GM19351 (cell line): Measurements from ENCODE around the gene CCDC148.

Source experiments
- ATAC-seq: cut with Tn5 transposase; IDR thresholded peaks from one replicate; pipeline ENCODE4 v1.9.1; 2021; ENCODE audit warnings: mild to moderate bottlenecking, moderate library complexity; ENCODE audit not compliant: unreplicated experiment

The CCDC148 gene

GRCh38 chr2:158184001-158184400 is 272.6 kb downstream of the CCDC148 start:
- no peak for ATAC-seq

DNA sequence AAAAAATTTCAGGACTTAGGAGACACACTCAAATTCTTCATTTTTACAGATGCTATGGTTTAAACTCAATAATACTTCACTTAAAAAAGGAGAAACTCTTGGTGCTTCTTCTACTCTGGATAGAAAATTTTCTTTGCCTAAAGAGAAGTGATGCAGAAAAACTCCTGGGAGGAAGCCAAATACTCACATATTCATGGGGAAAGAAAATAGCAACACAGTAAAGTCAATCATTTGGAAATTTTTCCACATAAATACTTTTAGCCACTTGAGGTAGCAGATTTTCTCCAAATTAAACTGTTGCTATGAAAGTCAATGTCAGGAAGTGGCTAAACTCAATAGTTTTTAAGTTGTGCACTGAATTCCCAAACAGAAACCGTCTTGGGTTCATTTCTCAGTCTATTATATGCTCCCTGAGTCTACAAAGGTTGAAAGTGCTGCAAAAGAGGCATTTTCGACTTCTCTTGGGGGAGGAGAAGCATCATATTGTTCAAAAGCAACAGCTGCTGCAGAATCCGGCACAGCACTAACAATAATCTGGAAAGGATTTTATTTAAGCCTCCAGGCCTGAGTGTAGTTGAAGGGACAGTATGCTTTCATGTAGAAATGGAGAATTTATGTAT is 273.8 kb downstream of the CCDC148 start:
- no peak for ATAC-seq

GRCh38 chr2:158181171-158181570 is 275.4 kb downstream of the CCDC148 start:
- ATAC-seq: no peak

- ATAC-seq: peak; percentile 79
Observed at GRCh38 chr2:158179660-158180059, 276.9 kb downstream of the CCDC148 start.

GRCh38 chr2:158178646-158179045 is 277.9 kb downstream of the CCDC148 start:
- ATAC-seq: no peak

DNA sequence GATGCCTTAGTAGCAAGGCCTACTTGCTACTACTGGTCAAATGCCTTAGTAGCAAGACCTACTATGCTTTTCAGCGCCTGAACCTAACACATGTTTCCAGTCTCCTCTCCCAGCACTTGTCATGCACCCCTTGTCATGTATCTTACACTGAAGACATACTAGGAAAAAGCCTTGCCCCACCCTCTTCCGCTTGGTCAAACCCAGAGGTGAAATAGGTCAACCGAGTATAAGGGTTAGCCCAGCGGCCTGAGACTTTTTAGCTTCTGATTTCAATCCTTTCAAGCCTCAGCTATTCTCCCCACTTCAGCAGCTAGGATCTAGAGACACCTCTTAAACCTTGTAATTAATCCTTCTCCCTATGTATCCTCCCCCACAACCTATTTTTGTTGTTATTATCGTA is 281.6 kb downstream of the CCDC148 start:
- no peak for ATAC-seq

GRCh38 chr2:158174495-158174894 is 282.1 kb downstream of the CCDC148 start:
- ATAC-seq: no peak

DNA sequence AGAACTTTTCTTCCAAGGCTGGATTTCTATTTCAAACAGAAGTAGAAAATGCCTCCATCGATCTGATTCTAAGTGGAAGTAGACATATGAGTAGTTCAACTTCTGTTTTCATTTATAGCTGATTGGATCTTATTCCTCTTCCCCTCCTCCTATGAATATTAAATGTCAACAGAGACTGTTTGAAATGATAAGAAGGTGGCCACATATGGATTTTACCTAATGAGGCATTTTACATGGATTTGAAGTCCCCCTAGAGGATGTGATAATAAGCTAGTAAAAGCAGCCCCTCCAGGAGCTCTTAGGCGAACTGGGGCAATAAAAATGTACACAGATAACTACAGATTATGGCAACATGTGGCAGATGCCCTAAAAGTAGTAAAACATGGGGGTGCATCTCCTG is 283.8 kb downstream of the CCDC148 start:
- no peak for ATAC-seq

GRCh38 chr2:158154596-158154995 is 302.0 kb downstream of the CCDC148 start:
- ATAC-seq: no peak

DNA sequence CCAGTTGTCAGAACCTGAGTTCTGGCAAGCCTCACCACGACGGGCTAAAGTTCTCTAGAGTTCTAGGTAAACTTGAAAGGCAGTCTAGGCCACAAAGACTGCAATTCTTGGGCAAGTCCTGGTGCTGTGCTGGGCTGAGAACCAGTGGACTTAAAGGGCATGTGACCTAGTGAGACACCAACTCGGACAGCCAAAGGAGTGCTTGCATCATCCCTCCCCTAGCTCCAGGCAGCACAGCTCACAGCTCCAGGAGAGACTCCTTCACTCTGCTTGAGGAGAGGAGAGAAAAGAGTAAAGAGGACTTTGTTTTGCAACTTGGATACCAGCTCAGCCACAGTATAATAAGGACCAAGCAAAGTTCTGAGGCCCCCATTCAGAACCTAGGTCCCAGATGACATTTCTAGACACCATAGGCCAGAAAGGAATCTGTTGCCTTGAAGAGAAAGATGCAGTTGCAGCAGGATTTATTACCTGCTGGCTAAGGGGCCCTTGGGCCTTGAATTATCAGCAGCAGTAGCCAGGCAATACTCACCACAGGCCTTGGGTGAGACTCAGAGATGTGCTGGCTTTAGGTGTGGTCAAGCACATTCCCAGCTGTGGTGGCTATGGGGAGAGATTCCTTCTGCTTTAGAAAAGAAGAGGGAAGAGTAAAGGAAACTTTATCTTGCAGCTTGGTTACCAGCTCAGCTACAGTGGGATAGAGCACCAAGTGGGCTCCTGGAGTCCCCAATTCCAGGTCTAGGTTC is 303.1 kb downstream of the CCDC148 start:
- ATAC-seq: no peak

- ATAC-seq: no peak
Observed at GRCh38 chr2:158144914-158145625, 311.5 kb downstream of the CCDC148 start.

DNA sequence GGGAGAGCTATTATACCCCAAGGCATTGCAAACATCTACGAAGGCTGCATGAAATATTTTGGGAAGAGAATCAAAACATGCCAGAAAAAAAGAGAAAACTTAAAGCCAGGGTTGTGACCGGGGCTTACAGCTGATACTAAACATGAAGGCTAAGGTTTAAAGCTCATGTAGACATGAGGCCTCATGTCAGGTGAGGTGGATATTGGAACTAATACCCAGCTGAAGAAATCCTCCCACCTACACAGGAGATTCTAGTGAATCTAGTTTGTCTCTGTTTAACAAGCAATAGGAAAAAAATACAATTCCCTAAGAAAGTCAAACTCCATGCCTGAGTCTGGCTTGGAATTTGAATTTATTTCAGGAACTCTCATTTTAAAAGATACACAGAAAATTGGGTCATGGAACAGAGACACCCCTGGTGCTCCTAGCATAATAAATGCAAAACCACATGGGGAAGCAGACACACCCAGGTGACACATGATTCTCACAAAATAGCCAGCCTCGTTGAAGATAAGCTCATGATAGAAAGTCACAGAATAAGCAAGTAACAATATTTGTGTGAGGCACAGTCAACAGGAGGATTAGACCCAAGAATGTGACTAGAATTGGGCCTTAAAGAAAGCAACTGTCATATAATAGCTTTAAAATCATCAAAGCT is 312.7 kb downstream of the CCDC148 start:
- no peak for ATAC-seq

DNA sequence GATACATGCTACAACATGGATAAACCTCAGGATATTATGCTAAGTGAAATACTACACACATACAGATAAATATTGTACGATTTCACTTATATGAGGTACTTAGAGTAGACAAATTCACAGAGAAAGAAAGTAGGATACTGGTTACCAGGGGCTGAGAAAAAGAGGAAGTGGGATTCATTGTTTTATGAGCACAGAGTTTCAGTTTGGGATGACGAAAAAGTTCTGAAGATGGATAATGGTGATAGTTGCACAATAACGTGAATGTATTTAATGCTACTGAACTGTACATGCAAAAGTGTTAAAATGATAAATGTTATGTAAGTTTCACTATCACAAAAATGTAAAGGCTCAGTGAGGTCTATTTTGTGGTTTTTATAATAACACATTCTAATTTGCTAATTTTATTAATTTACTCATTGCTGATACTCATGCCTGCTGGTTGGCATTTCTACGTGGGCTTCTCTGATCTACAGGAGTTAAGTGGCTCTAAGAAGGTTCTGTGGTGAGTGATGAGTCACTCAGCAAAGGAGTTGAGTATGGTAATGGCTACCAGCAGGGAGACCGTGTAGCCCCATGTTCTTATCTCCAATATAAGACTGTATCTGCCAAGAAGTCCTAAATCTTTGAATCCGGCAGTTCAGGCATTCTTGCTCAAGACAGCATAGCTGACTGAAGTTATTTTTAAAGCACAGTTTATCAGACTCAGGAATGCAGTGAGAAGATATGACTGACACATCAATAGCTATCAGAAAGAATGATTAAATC is 313.8 kb downstream of the CCDC148 start:
- peak; percentile 74 for ATAC-seq

DNA sequence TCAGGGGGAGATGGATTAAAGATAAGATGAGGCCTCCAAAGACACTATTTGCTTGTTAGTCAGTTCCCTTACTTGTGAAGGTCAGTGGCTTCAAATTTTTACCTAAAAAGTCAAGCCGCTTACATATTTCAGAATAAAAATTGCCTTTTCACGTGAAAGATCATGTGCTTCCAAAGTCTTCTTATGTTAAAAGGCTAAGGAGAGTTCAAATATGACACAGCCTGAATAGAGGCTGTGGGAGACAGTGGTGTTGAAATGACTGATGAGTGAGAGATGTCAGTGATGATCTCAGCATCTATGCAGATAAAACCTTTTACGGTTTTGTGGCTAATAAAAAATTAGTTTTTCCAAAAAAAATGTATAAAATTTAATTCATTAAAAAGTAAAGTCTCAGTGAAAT is 314.4 kb downstream of the CCDC148 start:
- no peak for ATAC-seq

- ATAC-seq: no peak
Observed at GRCh38 chr2:158140201-158140600, 316.4 kb downstream of the CCDC148 start.

GRCh38 chr2:158138255-158138654 is 318.3 kb downstream of the CCDC148 start:
- ATAC-seq: no peak

DNA sequence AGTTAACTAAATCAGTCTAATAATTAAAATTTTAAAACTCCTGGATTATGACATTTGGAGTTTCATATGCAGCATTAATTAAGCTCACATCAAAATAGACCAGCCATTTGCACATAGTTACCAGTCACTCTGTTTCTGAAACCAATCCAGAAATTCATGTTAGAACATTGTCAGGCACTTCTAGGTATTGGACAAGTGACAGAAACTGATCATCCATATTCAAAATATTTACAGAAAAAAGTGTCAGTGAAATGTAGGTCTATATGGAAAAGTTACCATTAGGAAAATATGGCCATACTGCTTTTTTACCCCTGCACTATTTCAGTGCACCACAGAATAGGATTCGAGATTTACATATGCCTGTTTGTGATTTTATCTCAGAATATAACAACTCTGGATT is 321.5 kb downstream of the CCDC148 start:
- ATAC-seq: no peak

DNA sequence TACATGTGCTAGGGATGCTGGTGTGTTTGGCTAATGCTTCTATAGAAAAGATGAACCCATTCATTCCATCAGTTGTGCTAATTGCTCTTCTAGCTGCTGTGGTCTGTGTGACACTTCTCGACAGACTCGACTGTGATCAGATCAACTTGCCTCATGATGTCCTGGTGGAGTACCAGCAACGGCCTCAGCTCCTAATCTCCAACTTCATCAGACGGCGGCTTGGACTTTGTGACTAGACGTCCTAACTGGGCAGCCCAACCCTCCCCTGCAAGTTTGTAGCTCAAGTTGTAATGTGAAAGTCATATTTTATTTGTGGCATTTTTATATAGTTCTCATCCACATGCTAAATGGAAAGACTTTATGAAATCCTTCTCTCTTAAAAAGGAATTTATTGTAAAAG is 321.9 kb downstream of the CCDC148 start:
- ATAC-seq: no peak

GRCh38 chr2:158134055-158134454 is 322.5 kb downstream of the CCDC148 start:
- no peak for ATAC-seq

- no peak for ATAC-seq
Observed at GRCh38 chr2:158131919-158132566, 324.5 kb downstream of the CCDC148 start.
